HAP-1 (cell line): Measurements from ENCODE around the gene RGS6.

ENCODE experiments used
- DNase-seq, 2 experiments: peaks; one replicate each; pipeline ENCODE4 v3.0.0-alpha.2; 2016 to 2020; ENCODE audit warnings: low spot score in 2 of 2
- H3K27me3 ChIP-seq: fragments of 250-450 bp; sonication (Bioruptor Pico); 2 replicates; pipeline ENCODE4 v1.5.1; 2020; ENCODE audit warnings: low read depth, mild to moderate bottlenecking, moderate library complexity
- H3K36me3 ChIP-seq: fragments of 250-450 bp; sonication (Bioruptor Pico); replicated peaks from 2 replicates; pipeline ENCODE4 v1.5.1; 2020; ENCODE audit warnings: mild to moderate bottlenecking
- H3K4me1 ChIP-seq: fragments of 250-450 bp; sonication (Bioruptor Pico); 2 replicates; pipeline ENCODE4 v1.5.1; 2020; ENCODE audit warnings: mild to moderate bottlenecking
- H3K4me3 ChIP-seq: fragments of 250-450 bp; sonication (Bioruptor Pico); 2 replicates; pipeline ENCODE4 v1.5.1; 2020; ENCODE audit warnings: mild to moderate bottlenecking, moderate library complexity
- H3K9me3 ChIP-seq: fragments of 250-450 bp; sonication (Bioruptor Pico); 2 replicates; pipeline ENCODE4 v1.5.1; 2020; ENCODE audit warnings: mild to moderate bottlenecking, moderate library complexity
- in situ Hi-C: fragments of 300-500 bp; cut with MboI; formaldehyde crosslinking; loops from 3 replicates; pipeline ENCODE4 v1.14.3; 2020; ENCODE audit warnings: low sequenced_read_pairs, inconsistent platforms, mixed read lengths

RGS6 gene

DNA sequence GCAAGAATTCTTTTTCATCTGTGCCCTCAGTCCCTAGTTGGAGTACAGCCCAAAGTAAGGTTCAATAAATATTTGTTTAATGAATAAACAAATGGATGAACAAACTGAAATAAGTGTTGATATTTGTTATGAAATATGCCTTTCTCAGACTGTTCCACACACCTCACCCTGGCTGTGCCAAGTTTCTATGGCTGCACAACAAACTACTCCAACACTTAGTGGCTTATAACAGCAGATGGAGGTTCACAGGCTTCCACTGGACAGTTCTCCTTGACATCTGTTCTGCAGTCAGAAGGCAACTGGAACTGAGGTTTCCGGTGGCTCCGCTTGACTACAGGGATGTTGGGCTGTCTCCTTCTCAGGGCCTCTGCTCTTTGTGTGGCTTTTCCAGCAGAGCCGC is 197.1 kb downstream of the RGS6 start:
- in situ Hi-C loops, result no loop called here

DNA sequence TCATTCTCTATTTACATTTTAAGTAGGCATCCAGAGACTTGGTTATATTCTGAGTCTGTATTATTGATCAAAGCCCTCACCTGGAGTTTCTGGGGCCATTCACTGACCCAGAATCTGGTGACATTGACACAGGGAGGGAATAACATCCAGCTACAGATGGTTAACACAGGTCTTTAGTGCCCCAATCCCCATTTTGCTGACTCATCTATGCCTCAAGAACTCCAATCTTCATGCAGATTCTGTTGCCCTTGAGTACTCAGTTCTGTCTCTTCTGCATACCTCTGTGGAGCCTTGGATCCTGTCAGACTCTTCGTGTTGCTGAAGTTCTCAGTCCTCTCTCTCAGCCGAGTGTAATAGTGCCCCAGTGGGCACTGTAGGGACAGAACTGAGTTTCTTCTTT is 208.9 kb downstream of the RGS6 start:
- in situ Hi-C loops, result no loop called here
- Histone ChIP-seq H3K4me3 (no peak overlapping the region), H3K36me3 (no peaks in the 10 kb centered on the region), H3K27me3 (no peaks in the 10 kb centered on the region), H3K4me1 (no peaks in the 10 kb centered on the region), H3K9me3 (no peaks in the 10 kb centered on the region)
- DNase-seq, result no peak

More for the DNA sequence above, 197.1 kb downstream of the RGS6 start:
- H3K4me3 ChIP-seq, result no peak overlapping the region
- no peaks in the 10 kb centered on the region for H3K4me1 ChIP-seq
- no peaks in the 10 kb centered on the region for H3K9me3 ChIP-seq
- peaks cover 7% of the 10 kb centered on the region; the same call in 1 of the 2 replicates for H3K27me3 ChIP-seq
- no peaks in the 10 kb centered on the region for H3K36me3 ChIP-seq
- DNase-seq, result no peak

DNA sequence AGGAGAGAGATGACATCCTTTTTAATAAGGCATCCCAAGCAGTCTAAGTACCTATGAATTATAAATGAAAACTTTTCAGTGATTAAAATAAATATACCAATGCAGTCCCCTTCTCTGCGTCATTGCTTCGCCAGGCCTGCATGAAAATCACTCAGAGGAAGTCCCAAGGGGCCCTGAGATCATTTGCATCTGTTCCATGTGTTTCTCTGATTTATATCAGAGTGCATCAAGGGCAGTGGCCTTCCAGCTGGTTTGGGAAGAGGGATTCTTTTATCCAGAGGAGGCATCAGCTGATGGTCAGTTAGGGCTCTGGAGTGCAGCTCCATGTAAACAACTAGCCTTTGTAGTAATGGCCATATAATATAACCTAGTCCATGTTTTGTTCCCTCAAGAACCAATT is 210.1 kb downstream of the RGS6 start:
- Histone ChIP-seq H3K9me3 (no peaks in the 10 kb centered on the region), H3K4me1 (no peaks in the 10 kb centered on the region), H3K36me3 (no peaks in the 10 kb centered on the region), H3K27me3 (no peaks in the 10 kb centered on the region), H3K4me3 (no peak overlapping the region)
- no peak for DNase-seq
- in situ Hi-C loops, result no loop called here

DNA sequence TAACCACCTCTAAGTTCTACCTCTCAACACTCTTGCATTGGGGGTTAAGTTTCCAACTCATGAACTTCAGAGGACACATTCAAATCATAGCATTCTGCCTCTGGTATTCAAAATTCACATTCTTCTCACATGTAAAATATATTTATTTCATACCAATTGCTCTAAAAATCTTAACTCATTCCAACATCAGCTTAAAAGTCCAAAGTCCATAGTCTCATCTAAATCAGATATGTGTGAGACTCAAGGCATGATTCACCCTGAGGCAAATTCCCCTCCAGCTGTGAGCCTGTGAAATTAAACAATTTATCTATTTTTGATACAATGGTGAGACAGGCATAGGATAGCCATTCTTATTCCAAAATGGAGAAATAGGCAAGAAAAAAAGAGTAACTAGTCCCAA is 214.0 kb downstream of the RGS6 start:
- Histone ChIP-seq H3K27me3 (no peaks in the 10 kb centered on the region), H3K4me1 (no peaks in the 10 kb centered on the region), H3K4me3 (no peak overlapping the region), H3K9me3 (no peaks in the 10 kb centered on the region), H3K36me3 (no peaks in the 10 kb centered on the region)
- no peak for DNase-seq
- in situ Hi-C loops, result no loop called here

DNA sequence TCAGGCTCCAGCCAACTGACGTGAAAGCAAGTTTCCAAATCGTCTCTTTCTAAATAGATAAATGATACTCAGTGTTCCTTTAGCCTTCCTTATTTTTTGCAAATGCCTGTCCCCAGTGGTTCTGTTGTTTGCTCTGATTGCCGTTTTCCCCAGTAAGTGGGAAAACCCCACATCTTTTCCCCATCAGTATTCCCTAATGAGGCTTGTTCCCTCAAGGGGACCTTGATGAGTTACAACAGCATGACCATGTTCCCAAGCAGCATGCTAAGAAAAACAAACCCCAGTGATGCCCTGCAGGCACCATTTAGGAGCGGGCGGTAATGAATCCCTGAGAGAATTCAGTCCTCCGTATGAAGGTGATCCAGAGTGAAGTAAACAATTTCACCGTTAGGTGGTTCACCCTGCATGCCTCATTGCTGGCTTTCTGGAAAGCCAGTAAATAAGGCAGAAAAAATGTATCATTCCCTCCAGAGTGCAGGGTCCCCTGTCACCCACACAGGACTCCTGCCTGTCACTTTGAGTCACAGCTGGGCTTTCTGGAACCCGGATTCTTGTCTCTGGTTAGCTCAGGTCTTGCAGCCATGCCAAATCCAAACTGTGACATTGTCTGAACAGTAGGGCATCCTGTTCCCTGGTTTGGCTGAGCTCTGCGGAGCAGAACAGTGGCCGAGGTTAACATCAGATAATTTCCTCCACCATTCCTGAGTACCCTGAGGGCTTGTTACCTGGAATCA is 222.6 kb downstream of the RGS6 start:
- H3K4me3 ChIP-seq, result no peak overlapping the region
- in situ Hi-C loops, result no loop called here
- no peaks in the 10 kb centered on the region for H3K4me1 ChIP-seq
- H3K9me3 ChIP-seq, result no peaks in the 10 kb centered on the region
- no peak for DNase-seq
- H3K36me3 ChIP-seq, result no peaks in the 10 kb centered on the region
- H3K27me3 ChIP-seq, result no peaks in the 10 kb centered on the region

DNA sequence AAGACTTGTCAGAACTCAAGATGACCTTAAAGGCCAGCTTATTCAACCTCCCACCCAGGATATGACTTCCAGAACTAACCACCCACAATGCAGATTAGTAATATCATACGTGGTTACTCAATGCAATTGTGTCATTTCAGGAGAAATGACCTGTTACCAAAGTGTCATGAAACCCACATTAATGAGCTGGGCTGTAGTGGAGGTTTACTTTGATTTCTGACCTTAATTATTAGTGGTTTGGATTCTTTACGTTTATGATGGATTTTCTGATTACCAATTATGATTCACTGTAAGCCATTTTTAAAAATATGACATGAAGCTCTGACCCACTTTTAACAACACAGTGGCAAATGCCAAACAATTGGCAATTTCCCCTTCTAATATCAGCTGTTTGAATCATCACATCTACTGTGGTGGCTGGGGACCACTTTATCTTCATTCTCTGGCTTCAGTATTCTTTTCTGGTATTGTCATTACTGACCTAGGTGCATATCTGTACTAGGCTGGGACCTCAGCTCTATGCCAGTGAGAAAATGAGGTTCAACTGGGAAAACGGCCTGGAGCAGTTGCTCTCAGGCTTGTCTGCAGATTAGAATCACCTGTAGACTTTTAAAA is 223.3 kb downstream of the RGS6 start:
- no peak for DNase-seq
- Histone ChIP-seq H3K9me3 (no peaks in the 10 kb centered on the region), H3K4me3 (no peak overlapping the region), H3K27me3 (no peaks in the 10 kb centered on the region), H3K4me1 (no peaks in the 10 kb centered on the region), H3K36me3 (no peaks in the 10 kb centered on the region)
- in situ Hi-C loops, result no loop called here

DNA sequence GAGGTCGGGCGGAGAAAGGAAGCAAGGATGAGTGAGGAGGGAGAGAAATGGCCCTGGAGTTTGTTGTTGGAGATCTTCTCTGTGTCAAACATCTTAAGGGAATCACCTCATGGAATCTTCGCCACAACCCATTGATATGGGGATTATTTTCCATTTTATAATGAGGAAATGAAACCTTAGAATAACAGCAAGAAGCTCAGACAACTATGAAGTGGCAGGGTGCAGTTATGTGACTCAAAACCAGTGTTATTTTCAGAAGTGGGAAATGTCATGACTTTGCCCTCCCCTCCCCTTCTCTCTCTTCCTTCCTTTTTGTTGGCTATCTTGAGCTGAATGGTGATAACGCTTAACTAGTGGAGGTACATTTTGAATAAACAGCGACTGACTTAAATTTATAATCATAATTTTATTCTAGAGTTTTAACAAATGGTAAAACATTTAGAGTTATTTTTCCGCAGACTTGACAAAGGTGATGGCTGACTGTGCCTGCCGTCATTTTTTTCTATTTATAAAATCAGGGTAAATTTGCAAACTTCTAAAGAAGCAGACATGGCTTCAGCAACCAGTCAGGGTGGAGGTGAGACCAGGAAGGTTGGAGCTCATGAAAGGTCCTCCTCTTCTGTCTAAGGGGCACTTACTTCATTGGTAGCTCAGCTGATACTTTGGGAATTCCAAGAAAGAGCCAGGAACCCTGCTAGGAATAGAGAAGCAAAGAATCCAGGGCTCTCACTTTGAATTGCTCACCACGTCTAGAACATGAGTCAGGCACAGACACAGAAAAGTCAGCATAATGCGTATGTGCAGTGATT is 232.4 kb downstream of the RGS6 start:
- in situ Hi-C loops, result no loop called here
- H3K4me1 ChIP-seq, result no peaks in the 10 kb centered on the region
- H3K9me3 ChIP-seq, result no peaks in the 10 kb centered on the region
- H3K4me3 ChIP-seq, result no peak overlapping the region
- no peak for DNase-seq
- no peaks in the 10 kb centered on the region for H3K27me3 ChIP-seq
- no peaks in the 10 kb centered on the region for H3K36me3 ChIP-seq

DNA sequence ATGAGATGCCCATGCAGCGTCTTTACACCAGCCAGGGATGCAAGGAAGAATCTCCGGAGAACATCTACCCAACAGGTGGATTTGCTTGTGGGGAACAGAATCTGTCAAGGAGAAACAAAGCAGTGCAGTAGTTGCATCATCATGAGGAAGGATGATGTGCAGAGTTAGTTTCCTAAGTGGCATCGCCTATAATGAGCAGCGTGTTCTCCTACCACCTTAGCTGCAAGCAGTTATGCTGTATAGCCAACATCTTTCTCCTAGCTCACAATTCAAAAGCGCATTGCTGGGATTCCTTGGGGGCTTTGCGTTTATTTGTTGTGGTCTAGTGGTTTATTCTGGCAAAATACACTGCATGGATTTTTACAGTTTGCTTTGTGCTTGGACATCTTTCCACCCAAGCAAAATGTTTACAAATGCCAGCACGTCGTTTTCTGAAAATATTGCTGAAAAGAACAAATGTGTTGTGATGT is 233.0 kb downstream of the RGS6 start:
- Histone ChIP-seq H3K36me3 (no peaks in the 10 kb centered on the region), H3K4me1 (no peaks in the 10 kb centered on the region), H3K4me3 (no peak overlapping the region), H3K9me3 (no peaks in the 10 kb centered on the region), H3K27me3 (no peaks in the 10 kb centered on the region)
- in situ Hi-C loops, result no loop called here
- no peak for DNase-seq

DNA sequence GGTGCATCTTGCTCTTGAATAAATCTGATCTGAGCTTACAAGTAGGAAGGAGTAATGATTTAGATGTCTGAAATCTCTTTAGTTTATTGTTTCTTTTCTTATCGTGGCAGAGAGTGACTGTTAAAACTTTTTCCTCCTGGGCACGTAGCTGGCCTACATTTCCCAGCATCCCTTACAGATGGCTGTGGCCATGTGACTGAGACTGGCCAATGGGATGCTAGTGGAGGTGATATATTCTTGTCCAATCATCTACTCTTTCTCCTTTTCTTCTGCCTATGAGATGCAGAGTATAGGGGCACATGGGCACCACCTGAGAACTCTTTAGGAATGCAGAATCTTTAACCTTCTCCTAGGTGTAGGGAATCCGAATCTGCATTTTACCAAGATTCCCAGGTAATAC is 237.3 kb downstream of the RGS6 start:
- peak in 1 of 2 experiments; percentile 10 for DNase-seq
- Histone ChIP-seq H3K4me3 (no peak overlapping the region), H3K27me3 (no peaks in the 10 kb centered on the region), H3K4me1 (no peaks in the 10 kb centered on the region), H3K9me3 (no peaks in the 10 kb centered on the region), H3K36me3 (no peaks in the 10 kb centered on the region)
- in situ Hi-C loops, result no loop called here

DNA sequence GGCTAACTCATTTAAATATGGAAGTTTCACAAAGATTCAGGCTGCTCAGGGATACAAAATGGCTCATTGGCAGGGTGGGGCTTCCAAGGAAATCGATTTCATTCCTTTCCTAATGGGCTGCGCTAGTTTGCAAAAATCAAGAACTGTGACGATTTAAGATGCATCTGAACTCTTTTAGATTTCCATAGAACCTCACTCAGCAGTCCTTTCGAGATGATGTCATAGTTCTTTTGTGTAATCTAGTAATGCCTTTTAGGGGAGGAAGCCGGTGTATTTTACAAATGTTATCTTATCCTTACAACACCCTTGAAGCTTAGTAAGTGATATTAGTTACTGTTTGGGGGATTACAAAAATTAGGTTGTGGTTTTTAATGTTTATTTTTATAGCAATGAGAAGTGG is 239.8 kb downstream of the RGS6 start:
- no peaks in the 10 kb centered on the region for H3K27me3 ChIP-seq
- H3K4me3 ChIP-seq, result no peak overlapping the region
- in situ Hi-C loops, result no loop called here
- H3K4me1 ChIP-seq, result no peaks in the 10 kb centered on the region
- no peaks in the 10 kb centered on the region for H3K36me3 ChIP-seq
- no peak for DNase-seq
- no peaks in the 10 kb centered on the region for H3K9me3 ChIP-seq

DNA sequence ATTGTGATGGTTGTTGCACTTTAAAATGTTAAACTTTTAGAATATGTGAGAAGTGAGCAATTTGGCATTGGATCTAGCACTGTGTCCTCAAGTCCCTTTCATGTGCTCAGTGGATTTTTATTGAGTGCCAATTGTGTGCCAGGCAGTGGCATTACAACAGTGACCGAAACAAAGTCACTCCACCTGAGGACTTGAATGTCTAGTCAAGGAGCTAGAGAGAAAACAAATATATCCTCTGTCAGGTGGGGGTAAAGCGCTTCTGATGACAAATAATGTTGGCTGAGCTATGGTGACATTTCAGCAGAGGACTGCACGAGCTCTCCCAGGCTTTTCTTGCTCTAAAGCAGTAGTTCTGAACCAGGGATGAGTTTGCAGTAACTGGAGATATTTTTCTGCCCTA is 240.4 kb downstream of the RGS6 start:
- no peaks in the 10 kb centered on the region for H3K4me1 ChIP-seq
- DNase-seq, result no peak
- H3K27me3 ChIP-seq, result no peaks in the 10 kb centered on the region
- in situ Hi-C loops, result no loop called here
- H3K9me3 ChIP-seq, result no peaks in the 10 kb centered on the region
- no peak overlapping the region for H3K4me3 ChIP-seq
- H3K36me3 ChIP-seq, result no peaks in the 10 kb centered on the region

DNA sequence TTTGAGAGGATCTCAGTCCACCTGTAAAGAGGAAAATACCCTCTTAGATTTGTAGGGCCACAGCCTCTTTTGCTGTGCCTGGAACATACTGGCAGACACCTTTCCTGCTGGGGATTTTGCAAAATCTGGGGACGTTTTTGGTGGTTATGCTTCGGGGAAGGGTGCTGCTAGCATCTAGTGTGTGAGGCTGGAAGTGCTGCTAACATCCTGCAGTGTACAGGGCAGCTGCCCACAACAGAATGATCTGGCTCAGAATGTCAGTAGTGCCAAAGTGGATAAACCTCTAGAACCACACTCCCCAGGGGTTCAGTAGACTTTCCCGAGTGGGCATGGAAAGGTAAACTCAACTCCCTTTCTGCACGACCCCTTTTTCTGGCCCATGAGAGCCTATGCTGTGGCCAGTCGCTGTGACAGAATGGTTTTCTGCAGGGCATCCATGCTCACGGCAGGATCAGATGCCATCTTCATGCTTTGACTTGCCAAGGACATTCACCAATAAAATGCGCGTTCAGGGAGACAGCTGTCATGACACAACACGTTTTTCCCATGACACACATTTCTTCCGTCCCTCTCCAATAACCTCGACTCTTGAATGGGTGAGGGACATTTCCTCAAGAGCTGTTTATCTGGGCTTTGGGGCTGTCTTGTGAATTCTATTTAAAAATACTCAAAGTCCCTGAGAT is 240.9 kb downstream of the RGS6 start:
- no peak for DNase-seq
- Histone ChIP-seq H3K27me3 (no peaks in the 10 kb centered on the region), H3K4me1 (no peaks in the 10 kb centered on the region), H3K9me3 (no peaks in the 10 kb centered on the region), H3K36me3 (no peaks in the 10 kb centered on the region), H3K4me3 (no peak overlapping the region)
- in situ Hi-C loops, result no loop called here

DNA sequence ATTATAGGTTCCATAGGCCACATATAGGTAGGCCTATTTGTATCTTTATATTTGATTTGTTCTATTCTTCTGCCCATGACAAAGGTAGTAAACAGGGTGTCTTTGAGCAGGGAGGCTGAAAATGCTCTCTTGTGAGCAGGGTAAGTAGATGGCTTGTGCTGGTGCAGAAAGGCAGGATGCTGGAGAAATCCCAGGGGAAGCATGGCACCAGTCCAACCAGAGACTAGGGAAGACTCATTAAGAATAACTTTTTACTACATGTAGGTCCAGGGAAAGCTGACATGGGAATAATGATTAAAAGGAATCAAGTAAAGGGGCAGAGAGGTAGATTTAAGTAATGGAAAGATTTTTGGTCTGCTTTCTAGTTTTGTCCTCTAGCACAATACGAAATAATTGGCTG is 245.0 kb downstream of the RGS6 start:
- H3K4me3 ChIP-seq, result no peak overlapping the region
- no peaks in the 10 kb centered on the region for H3K4me1 ChIP-seq
- no peaks in the 10 kb centered on the region for H3K36me3 ChIP-seq
- in situ Hi-C loops, result no loop called here
- no peaks in the 10 kb centered on the region for H3K9me3 ChIP-seq
- DNase-seq, result no peak
- H3K27me3 ChIP-seq, result no peaks in the 10 kb centered on the region

DNA sequence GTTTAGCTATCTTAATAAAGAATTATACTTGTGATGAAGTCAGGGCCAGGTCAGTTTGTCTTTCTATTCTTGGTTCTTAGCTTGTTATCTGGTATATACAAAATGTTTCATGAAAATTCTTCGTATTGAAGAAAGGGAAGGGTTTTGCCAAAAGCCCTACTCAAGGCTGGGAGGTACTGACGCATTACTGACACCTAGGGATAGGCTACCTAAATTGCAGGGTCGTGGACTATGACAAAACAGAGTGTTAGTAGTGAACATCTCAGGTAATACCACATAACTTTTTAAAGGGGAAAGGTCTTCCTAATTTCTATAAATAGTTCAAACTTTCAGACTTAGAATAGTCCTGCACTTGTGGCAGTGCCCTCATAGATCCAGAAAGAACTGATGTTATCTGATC is 246.3 kb downstream of the RGS6 start:
- H3K4me3 ChIP-seq, result no peak overlapping the region
- in situ Hi-C loops, result no loop called here
- H3K4me1 ChIP-seq, result no peaks in the 10 kb centered on the region
- DNase-seq, result no peak
- H3K9me3 ChIP-seq, result no peaks in the 10 kb centered on the region
- H3K36me3 ChIP-seq, result no peaks in the 10 kb centered on the region
- no peaks in the 10 kb centered on the region for H3K27me3 ChIP-seq
